Karpas-422 (cell line): ENCODE measurements around the gene TMEM117. TPM values are rescaled to one million over a fixed set of nuclear protein-coding genes. Genes with fewer than 3 reads are reported as not detected.
"Not testable (repeated sequence)": the region's sequence is repeated elsewhere in the genome, so short reads cannot be mapped to it uniquely, and the experiment has no call there.

Source experiments
- DNase-seq: peaks from one replicate; pipeline ENCODE4 v3.0.0-alpha.2; 2015
- H2AFZ ChIP-seq: fragments of 200-600 bp; sonication (generic); 2 replicates; pipeline ENCODE4 v1.6.1; 2014; ENCODE audit warnings: antibody characterized with exemption, low read length, mixed read lengths
- H3K27ac ChIP-seq: fragments of 200-600 bp; sonication (generic); 2 replicates; pipeline ENCODE4 v1.5.1; 2014; ENCODE audit warnings: mild to moderate bottlenecking, low read length, moderate library complexity
- H3K27me3 ChIP-seq: fragments of 200-600 bp; sonication (generic); 2 replicates; pipeline ENCODE4 v1.6.1; 2014; ENCODE audit warnings: low read length, mixed read lengths
- H3K36me3 ChIP-seq: fragments of 200-600 bp; sonication (generic); 2 replicates; pipeline ENCODE4 v1.6.1; 2014; ENCODE audit warnings: low read length, mixed read lengths; ENCODE audit not compliant: insufficient read depth
- H3K4me1 ChIP-seq: fragments of 200-600 bp; sonication (generic); 2 replicates; pipeline ENCODE4 v1.6.1; 2014; ENCODE audit warnings: mild to moderate bottlenecking, low read length, mixed read lengths
- H3K4me2 ChIP-seq: fragments of 200-600 bp; sonication (generic); 2 replicates; pipeline ENCODE4 v1.6.1; 2014; ENCODE audit warnings: low read length, low read depth, mild to moderate bottlenecking; ENCODE audit not compliant: poor library complexity, severe bottlenecking
- H3K4me3 ChIP-seq: fragments of 200-600 bp; sonication (generic); 2 replicates; pipeline ENCODE4 v1.5.1; 2014; ENCODE audit warnings: mild to moderate bottlenecking, antibody characterized with exemption, low read length, mixed read lengths
- H3K79me2 ChIP-seq: fragments of 200-600 bp; sonication (generic); 2 replicates; pipeline ENCODE4 v1.6.1; 2014; ENCODE audit warnings: mild to moderate bottlenecking, low read length, mixed read lengths
- H3K9ac ChIP-seq: fragments of 200-600 bp; sonication (generic); 2 replicates; pipeline ENCODE4 v1.6.0; 2014; ENCODE audit warnings: low read length
- H3K9me2 ChIP-seq: fragments of 200-600 bp; sonication (generic), shearing (Covaris generic); replicated peaks from 2 replicates; pipeline ENCODE4 v1.6.0; 2014; ENCODE audit warnings: mild to moderate bottlenecking, low read length, moderate library complexity; ENCODE audit not compliant: insufficient read depth
- H3K9me3 ChIP-seq: fragments of 300-700, 200-600 bp; sonication (generic); 2 replicates; pipeline ENCODE4 v1.6.1; 2014; ENCODE audit warnings: low read length, mixed read lengths
- H4K20me1 ChIP-seq: fragments of 200-600 bp; sonication (generic); 2 replicates; pipeline ENCODE4 v1.6.1; 2014; ENCODE audit warnings: mild to moderate bottlenecking, antibody characterized with exemption, low read length, low read depth; ENCODE audit not compliant: insufficient read depth
- total RNA-seq: library from RNA; depleted of rRNA; stranded (reverse); fragments of >200 nt; shearing (Covaris generic); gene quantifications from 2 replicates; pipeline ENCODE4 v1.2.3, GENCODE V29; 2014; ENCODE audit warnings: low replicate concordance

TMEM117 gene
- total RNA-seq, 1 experiment from 2014 or later, result 13.3 TPM

DNA sequence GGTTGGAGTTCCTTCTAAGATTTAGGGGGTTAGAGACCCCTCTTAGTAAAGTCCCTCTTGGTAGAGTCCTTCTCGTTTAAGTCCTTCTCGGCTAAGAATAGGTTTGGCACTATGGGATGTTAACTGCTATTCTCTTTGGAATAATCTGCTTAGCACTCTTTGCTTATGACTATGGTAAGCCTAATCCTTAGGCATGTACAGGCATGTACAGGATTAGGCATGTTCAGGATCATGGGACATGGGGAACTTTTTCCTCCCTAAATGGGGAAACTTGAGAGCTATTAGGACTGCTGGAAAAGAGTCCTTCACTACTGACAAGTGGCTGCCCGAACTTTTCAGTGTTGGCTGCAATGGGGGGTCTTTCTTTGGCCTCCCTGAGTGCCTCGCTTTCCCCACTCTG, 193.3 kb downstream of the TMEM117 start:
- no peaks in the 10 kb centered on the region for H3K27me3 ChIP-seq
- no peaks in the 10 kb centered on the region for H3K9me3 ChIP-seq
- no peak overlapping the region for H3K9ac ChIP-seq
- H4K20me1 ChIP-seq, result no peaks in the 10 kb centered on the region
- H3K36me3 ChIP-seq, result no peaks in the 10 kb centered on the region
- no peak overlapping the region for H3K4me2 ChIP-seq
- H3K9me2 ChIP-seq, result no peaks in the 10 kb centered on the region
- H3K4me3 ChIP-seq, result no peak overlapping the region
- DNase-seq, result no peak
- no peaks in the 10 kb centered on the region for H3K79me2 ChIP-seq
- H3K4me1 ChIP-seq, result no peaks in the 10 kb centered on the region
- H2AFZ ChIP-seq, result no peak overlapping the region
- H3K27ac ChIP-seq, result no peak overlapping the region

- Histone ChIP-seq H4K20me1 (no peaks in the 10 kb centered on the region), H3K9me2 (no peaks in the 10 kb centered on the region), H3K27ac (no peak overlapping the region), H3K36me3 (no peaks in the 10 kb centered on the region), H3K4me3 (no peak overlapping the region), H3K27me3 (no peaks in the 10 kb centered on the region), H2AFZ (no peak overlapping the region), H3K4me2 (no peak overlapping the region), H3K4me1 (no peaks in the 10 kb centered on the region), H3K9me3 (no peaks in the 10 kb centered on the region), H3K79me2 (no peaks in the 10 kb centered on the region), H3K9ac (no peak overlapping the region)
- no peak for DNase-seq
These were observed 195.7 kb downstream of the TMEM117 start for GRCh38 chr12:44031472-44032185.

GRCh38 chr12:44034906-44035305, 199.0 kb downstream of the TMEM117 start:
- H3K4me3 ChIP-seq, result no peak overlapping the region
- no peaks in the 10 kb centered on the region for H3K27me3 ChIP-seq
- H3K9ac ChIP-seq, result no peak overlapping the region
- H3K9me2 ChIP-seq, result no peaks in the 10 kb centered on the region
- no peak overlapping the region for H3K4me2 ChIP-seq
- H4K20me1 ChIP-seq, result no peaks in the 10 kb centered on the region
- no peak overlapping the region for H3K27ac ChIP-seq
- no peaks in the 10 kb centered on the region for H3K4me1 ChIP-seq
- no peaks in the 10 kb centered on the region for H3K36me3 ChIP-seq
- no peak for DNase-seq
- no peaks in the 10 kb centered on the region for H3K79me2 ChIP-seq
- H3K9me3 ChIP-seq, result no peaks in the 10 kb centered on the region
- H2AFZ ChIP-seq, result no peak overlapping the region

DNA sequence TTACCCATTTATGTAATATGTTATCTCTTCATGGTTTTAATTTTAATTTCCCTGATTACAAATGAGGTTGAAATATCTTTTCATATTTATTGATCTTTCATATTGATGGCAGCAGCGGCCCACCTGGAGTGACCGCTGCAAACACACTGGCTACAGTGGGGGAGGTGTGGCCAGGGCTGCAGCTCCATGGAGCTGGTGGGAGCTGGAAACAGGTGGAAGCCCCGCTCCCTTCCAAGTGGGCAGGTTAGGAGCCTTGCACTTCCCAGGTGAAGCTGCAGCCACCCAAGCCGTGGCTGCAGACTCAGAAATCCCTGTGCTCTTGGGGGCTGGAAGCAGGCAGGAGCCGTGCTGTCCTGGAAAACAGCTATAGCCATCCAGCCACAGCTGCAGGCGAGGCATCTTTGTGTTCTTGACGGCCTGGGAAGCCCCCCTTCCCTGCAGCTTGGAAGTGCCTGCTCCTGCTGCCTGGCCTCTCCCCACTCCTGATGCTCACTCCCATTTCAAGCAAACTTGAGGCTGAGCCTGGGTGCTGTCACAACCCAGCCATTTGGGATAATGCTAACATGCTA, 201.1 kb downstream of the TMEM117 start:
- no peak overlapping the region for H3K4me2 ChIP-seq
- DNase-seq, result no peak
- H3K4me3 ChIP-seq, result no peak overlapping the region
- no peaks in the 10 kb centered on the region for H3K27me3 ChIP-seq
- no peak overlapping the region for H2AFZ ChIP-seq
- H3K36me3 ChIP-seq, result no peaks in the 10 kb centered on the region
- no peaks in the 10 kb centered on the region for H3K79me2 ChIP-seq
- no peaks in the 10 kb centered on the region for H4K20me1 ChIP-seq
- H3K4me1 ChIP-seq, result no peaks in the 10 kb centered on the region
- no peaks in the 10 kb centered on the region for H3K9me2 ChIP-seq
- H3K27ac ChIP-seq, result no peak overlapping the region
- H3K9ac ChIP-seq, result no peak overlapping the region
- no peaks in the 10 kb centered on the region for H3K9me3 ChIP-seq

DNA sequence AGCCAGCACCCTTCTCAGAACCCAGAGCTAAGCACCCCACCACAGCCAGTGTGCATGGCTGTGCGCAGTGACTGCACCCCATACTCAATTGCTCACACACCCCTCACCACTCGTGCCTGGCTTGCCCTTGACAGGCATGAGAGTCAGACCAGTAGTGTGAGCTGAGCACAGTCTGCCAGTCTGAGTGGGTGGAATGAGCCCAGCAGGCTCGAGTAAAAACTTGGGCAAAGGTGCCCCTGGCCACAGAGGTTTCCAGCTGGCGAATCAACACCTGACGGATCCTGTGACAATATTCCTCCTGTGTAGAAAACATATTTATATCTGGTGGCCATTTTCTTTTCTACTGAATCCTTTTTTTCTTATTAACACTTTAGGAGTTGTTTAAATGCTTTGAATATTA, 202.5 kb downstream of the TMEM117 start:
- Histone ChIP-seq H3K4me2 (no peak overlapping the region), H4K20me1 (no peaks in the 10 kb centered on the region), H3K4me1 (no peaks in the 10 kb centered on the region), H3K79me2 (no peaks in the 10 kb centered on the region), H3K9ac (no peak overlapping the region), H3K4me3 (no peak overlapping the region), H3K27me3 (no peaks in the 10 kb centered on the region), H3K9me3 (no peaks in the 10 kb centered on the region), H3K27ac (no peak overlapping the region), H2AFZ (no peak overlapping the region), H3K36me3 (no peaks in the 10 kb centered on the region), H3K9me2 (no peaks in the 10 kb centered on the region)
- no peak for DNase-seq

DNA sequence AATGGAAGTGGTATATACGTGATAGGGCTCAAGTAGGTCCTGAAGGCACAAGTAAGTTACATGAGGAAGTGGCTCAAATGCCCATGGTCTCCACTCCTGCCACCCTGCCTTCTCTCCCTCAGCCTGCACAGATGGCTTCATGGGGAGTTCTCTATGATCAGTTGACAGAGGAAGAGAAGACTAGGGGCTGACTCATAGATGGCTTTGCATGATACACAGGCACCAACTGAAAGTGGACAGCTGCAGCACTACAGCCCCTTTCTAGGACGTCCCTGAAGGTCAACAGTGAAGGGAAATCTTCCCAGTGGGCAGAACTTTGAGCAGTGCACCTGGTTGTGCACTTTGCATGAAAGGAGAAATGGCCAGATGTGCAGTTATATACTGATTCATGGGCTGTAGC, 208.6 kb downstream of the TMEM117 start:
- not testable (repeated sequence) for H4K20me1 ChIP-seq, H3K4me3 ChIP-seq, DNase-seq, H3K9ac ChIP-seq, H3K4me1 ChIP-seq, H3K79me2 ChIP-seq, H3K9me3 ChIP-seq, H3K4me2 ChIP-seq, H3K9me2 ChIP-seq, H3K27me3 ChIP-seq, H2AFZ ChIP-seq, H3K27ac ChIP-seq, H3K36me3 ChIP-seq

DNA sequence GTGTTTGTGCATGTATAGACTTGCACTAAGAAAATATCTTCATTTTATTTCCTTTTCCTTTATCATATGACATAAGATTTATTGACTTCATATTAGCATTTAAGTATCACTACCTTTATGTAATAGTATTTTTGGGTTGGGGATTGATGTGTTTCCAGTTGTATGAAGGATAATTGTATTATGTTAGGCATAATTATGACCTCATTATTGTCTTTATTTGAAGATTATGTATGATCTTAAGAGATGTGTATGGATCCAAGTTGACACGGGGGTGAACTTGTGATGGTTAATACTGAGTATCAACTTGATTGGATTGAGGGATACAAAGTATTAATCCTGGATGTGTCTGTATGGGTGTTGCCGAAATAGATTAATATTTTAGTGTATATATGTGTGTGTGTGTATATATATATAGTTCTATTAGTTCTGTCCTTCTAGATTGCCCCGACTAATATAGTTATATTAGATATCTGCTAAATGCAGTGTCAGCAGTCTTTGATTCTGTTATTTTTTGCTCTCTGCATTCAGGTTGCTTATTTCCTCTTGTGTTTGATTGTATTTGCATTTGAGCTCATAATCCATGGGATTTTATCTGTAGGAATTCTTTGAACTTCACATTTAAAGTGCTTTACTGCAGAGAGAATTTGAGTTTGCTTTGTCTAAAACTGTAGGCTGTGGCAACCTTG, 211.0 kb downstream of the TMEM117 start:
- no peak overlapping the region for H2AFZ ChIP-seq
- no peaks in the 10 kb centered on the region for H3K4me1 ChIP-seq
- H3K27me3 ChIP-seq, result no peaks in the 10 kb centered on the region
- no peaks in the 10 kb centered on the region for H3K79me2 ChIP-seq
- DNase-seq, result no peak
- no peak overlapping the region for H3K9ac ChIP-seq
- H3K36me3 ChIP-seq, result no peaks in the 10 kb centered on the region
- no peak overlapping the region for H3K27ac ChIP-seq
- no peaks in the 10 kb centered on the region for H4K20me1 ChIP-seq
- no peak overlapping the region for H3K4me3 ChIP-seq
- no peaks in the 10 kb centered on the region for H3K9me3 ChIP-seq
- H3K9me2 ChIP-seq, result no peaks in the 10 kb centered on the region
- no peak overlapping the region for H3K4me2 ChIP-seq

GRCh38 chr12:44052554-44052953, 216.7 kb downstream of the TMEM117 start:
- H3K9me3 ChIP-seq, result no peaks in the 10 kb centered on the region
- no peak overlapping the region for H3K4me2 ChIP-seq
- H3K9ac ChIP-seq, result no peak overlapping the region
- DNase-seq, result no peak
- H3K4me1 ChIP-seq, result no peaks in the 10 kb centered on the region
- H3K36me3 ChIP-seq, result no peaks in the 10 kb centered on the region
- no peaks in the 10 kb centered on the region for H3K79me2 ChIP-seq
- H3K27ac ChIP-seq, result no peak overlapping the region
- no peaks in the 10 kb centered on the region for H3K9me2 ChIP-seq
- no peaks in the 10 kb centered on the region for H4K20me1 ChIP-seq
- no peak overlapping the region for H2AFZ ChIP-seq
- H3K4me3 ChIP-seq, result no peak overlapping the region
- H3K27me3 ChIP-seq, result no peaks in the 10 kb centered on the region
